ENCODE data around the gene CSRP1. TPM values are rescaled to one million over a fixed set of nuclear protein-coding genes. Genes with fewer than 3 reads are reported as not detected.

CSRP1 gene
- polyA plus RNA-seq, 1 donor from 2014 or later, result 4.2 TPM

DNA sequence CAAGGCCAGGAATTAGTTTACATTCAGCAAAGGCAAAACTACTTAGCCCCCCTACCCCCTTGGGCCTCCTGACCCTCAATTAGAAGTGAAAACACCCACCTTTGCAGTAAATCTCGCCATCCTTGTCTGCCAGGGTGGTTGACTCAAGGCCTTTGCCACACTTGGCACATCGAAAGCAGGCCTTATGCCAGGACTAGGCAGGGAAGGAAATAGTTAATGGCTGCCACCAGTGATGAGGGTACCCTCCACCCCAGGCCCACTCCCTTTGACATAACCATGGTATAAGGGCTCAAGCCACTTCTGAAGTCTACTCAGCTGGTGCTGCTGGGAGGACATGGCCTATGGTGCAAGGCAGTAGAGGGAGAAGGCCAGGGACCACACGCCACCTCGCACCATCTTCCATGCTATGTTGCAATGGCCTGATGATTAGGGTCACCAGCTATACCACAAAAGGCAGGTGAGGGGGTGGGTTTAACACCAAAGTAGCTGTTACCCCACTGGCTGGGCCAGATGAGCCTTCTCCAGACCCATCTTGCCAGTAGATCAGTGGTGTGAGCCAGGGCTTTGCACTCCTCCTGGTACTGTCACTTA, 21.6 kb downstream of the CSRP1 start:
- no peaks in the 10 kb centered on the region for H3K9me3 ChIP-seq (ENCODE audit: low read length)
- no peak overlapping the region for H3K4me2 ChIP-seq (ENCODE audit: low read length)
- TF ChIP-seq TAF1 (IDR thresholded peaks at IDR 0.05; ENCODE audit: low read depth) (no peak), RAD21 (conservative IDR thresholded peaks at IDR 0.05) (no peak), POLR2AphosphoS5 (IDR thresholded peaks at IDR 0.05) (no peak), EP300 (conservative IDR thresholded peaks at IDR 0.05; ENCODE audit: poor library complexity, severe bottlenecking) (no peak), MXI1 (conservative IDR thresholded peaks at IDR 0.05; ENCODE audit: poor library complexity, severe bottlenecking) (no peak), SMC3 (conservative IDR thresholded peaks at IDR 0.05; ENCODE audit: poor library complexity) (no peak), EZH2 (IDR thresholded peaks at IDR 0.05; ENCODE audit: borderline replicate concordance, insufficient read depth, low read length, poor library complexity, severe bottlenecking) (no peak)
- TF ChIP-seq, protein P1, sequence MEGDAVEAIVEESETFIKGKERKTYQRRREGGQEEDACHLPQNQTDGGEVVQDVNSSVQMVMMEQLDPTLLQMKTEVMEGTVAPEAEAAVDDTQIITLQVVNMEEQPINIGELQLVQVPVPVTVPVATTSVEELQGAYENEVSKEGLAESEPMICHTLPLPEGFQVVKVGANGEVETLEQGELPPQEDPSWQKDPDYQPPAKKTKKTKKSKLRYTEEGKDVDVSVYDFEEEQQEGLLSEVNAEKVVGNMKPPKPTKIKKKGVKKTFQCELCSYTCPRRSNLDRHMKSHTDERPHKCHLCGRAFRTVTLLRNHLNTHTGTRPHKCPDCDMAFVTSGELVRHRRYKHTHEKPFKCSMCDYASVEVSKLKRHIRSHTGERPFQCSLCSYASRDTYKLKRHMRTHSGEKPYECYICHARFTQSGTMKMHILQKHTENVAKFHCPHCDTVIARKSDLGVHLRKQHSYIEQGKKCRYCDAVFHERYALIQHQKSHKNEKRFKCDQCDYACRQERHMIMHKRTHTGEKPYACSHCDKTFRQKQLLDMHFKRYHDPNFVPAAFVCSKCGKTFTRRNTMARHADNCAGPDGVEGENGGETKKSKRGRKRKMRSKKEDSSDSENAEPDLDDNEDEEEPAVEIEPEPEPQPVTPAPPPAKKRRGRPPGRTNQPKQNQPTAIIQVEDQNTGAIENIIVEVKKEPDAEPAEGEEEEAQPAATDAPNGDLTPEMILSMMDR (IDR thresholded peaks at IDR 0.05; ENCODE audit: poor library complexity, severe bottlenecking), result no peak
- TF ChIP-seq, protein P2, sequence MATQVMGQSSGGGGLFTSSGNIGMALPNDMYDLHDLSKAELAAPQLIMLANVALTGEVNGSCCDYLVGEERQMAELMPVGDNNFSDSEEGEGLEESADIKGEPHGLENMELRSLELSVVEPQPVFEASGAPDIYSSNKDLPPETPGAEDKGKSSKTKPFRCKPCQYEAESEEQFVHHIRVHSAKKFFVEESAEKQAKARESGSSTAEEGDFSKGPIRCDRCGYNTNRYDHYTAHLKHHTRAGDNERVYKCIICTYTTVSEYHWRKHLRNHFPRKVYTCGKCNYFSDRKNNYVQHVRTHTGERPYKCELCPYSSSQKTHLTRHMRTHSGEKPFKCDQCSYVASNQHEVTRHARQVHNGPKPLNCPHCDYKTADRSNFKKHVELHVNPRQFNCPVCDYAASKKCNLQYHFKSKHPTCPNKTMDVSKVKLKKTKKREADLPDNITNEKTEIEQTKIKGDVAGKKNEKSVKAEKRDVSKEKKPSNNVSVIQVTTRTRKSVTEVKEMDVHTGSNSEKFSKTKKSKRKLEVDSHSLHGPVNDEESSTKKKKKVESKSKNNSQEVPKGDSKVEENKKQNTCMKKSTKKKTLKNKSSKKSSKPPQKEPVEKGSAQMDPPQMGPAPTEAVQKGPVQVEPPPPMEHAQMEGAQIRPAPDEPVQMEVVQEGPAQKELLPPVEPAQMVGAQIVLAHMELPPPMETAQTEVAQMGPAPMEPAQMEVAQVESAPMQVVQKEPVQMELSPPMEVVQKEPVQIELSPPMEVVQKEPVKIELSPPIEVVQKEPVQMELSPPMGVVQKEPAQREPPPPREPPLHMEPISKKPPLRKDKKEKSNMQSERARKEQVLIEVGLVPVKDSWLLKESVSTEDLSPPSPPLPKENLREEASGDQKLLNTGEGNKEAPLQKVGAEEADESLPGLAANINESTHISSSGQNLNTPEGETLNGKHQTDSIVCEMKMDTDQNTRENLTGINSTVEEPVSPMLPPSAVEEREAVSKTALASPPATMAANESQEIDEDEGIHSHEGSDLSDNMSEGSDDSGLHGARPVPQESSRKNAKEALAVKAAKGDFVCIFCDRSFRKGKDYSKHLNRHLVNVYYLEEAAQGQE (IDR thresholded peaks at IDR 0.05; ENCODE audit: borderline replicate concordance), result no peak
- H4K20me1 ChIP-seq (ENCODE audit: insufficient read depth), result no peaks in the 10 kb centered on the region
- H3F3A ChIP-seq (ENCODE audit: insufficient read depth, low read length, poor library complexity, severe bottlenecking), result no peaks in the 10 kb centered on the region
- no peaks in the 10 kb centered on the region for H3K9me2 ChIP-seq (ENCODE audit: insufficient read depth, low read length)
- no peak overlapping the region for H2AFZ ChIP-seq (ENCODE audit: low read depth, low read length)
- H3K79me2 ChIP-seq (replicated peaks; ENCODE audit: insufficient read depth, low read length), result no peaks in the 10 kb centered on the region
- no peaks in the 10 kb centered on the region for H3K36me3 ChIP-seq (ENCODE audit: insufficient read depth, low read length)
- H3K9ac ChIP-seq (ENCODE audit: low read length), result no peak overlapping the region
- H3K27me3 ChIP-seq (ENCODE audit: insufficient read depth, low read depth, low read length), result peaks cover 24% of the 10 kb centered on the region
- no peak overlapping the region for H3K27ac ChIP-seq (ENCODE audit: low read length)
- no peak overlapping the region for H3K4me3 ChIP-seq (ENCODE audit: low read length)

DNA sequence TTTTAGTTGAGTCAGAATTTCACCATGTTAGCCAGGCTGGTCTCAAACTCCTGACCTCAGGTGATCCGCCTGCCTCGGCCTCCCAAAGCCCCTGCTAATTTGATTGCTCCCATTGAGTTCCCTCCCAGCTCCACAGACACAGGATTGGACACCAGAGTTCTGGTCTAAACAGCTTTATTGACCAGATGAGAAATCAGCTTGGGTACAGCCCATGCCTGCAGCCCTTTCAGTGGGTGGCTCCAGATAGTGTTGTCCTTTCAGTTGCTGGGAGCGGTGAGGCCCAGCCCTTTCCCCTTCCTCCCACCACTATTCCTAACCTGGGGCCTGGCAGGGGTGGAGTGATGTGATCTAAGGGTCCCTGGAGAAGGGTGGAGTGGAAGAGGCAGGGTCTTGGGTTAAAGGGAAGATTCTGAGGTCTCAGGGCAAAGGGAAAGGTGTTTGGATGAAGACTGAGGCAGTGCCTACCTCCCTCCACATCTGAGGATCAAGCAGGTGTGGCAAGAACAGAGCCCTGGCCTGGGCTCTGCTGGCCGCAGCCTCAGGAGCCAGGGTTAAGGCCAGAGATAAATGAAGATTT, 23.5 kb downstream of the CSRP1 start:
- H3K27me3 ChIP-seq (ENCODE audit: insufficient read depth, low read depth, low read length), result peaks cover 29% of the 10 kb centered on the region

More for the DNA sequence above, 23.5 kb downstream of the CSRP1 start:
- H3K36me3 ChIP-seq (ENCODE audit: insufficient read depth, low read length), result no peaks in the 10 kb centered on the region
- H3K79me2 ChIP-seq (replicated peaks; ENCODE audit: insufficient read depth, low read length), result no peaks in the 10 kb centered on the region
- H3K9me3 ChIP-seq (ENCODE audit: low read length), result no peaks in the 10 kb centered on the region
- no peak overlapping the region for H2AFZ ChIP-seq (ENCODE audit: low read depth, low read length)
- no peak overlapping the region for H3K27ac ChIP-seq (ENCODE audit: low read length)
- TF ChIP-seq EZH2 (IDR thresholded peaks at IDR 0.05; ENCODE audit: borderline replicate concordance, insufficient read depth, low read length, poor library complexity, severe bottlenecking) (no peak), EP300 (conservative IDR thresholded peaks at IDR 0.05; ENCODE audit: poor library complexity, severe bottlenecking) (no peak), TAF1 (IDR thresholded peaks at IDR 0.05; ENCODE audit: low read depth) (no peak), RAD21 (conservative IDR thresholded peaks at IDR 0.05) (no peak), SMC3 (conservative IDR thresholded peaks at IDR 0.05; ENCODE audit: poor library complexity) (no peak), POLR2AphosphoS5 (IDR thresholded peaks at IDR 0.05) (no peak), MXI1 (conservative IDR thresholded peaks at IDR 0.05; ENCODE audit: poor library complexity, severe bottlenecking) (no peak)
- TF ChIP-seq, protein P1 (IDR thresholded peaks at IDR 0.05; ENCODE audit: poor library complexity, severe bottlenecking), result no peak
- TF ChIP-seq, protein P2 (IDR thresholded peaks at IDR 0.05; ENCODE audit: borderline replicate concordance), result no peak
- H3K9ac ChIP-seq (ENCODE audit: low read length), result no peak overlapping the region
- no peaks in the 10 kb centered on the region for H3F3A ChIP-seq (ENCODE audit: insufficient read depth, low read length, poor library complexity, severe bottlenecking)
- H3K9me2 ChIP-seq (ENCODE audit: insufficient read depth, low read length), result no peaks in the 10 kb centered on the region
- no peak overlapping the region for H3K4me2 ChIP-seq (ENCODE audit: low read length)
- no peaks in the 10 kb centered on the region for H4K20me1 ChIP-seq (ENCODE audit: insufficient read depth)
- H3K4me3 ChIP-seq (ENCODE audit: low read length), result no peak overlapping the region
